Astrocyte of the cerebellum (primary cell): ENCODE results near the gene VPS26B.

Experiments used
- DNase-seq: peaks from one replicate; pipeline ENCODE4 v3.0.0-alpha.2; 2011; ENCODE audit warnings: low read depth
- H3K4me3 ChIP-seq: 2 replicates; pipeline ENCODE4 v1.5.1; 2011; ENCODE audit warnings: mild to moderate bottlenecking, low read depth, low read length, moderate library complexity
- CTCF ChIP-seq: IDR thresholded peaks from 2 replicates; pipeline ENCODE4 v1.5.1; 2012; ENCODE audit warnings: low read length, low read depth, moderate library complexity, mild to moderate bottlenecking; ENCODE audit errors: missing control alignments
- in situ Hi-C: cut with HindIII; loops from 2 replicates; pipeline ENCODE4 v1.10.0; 2017; ENCODE audit warnings: low sequenced_read_pairs

Gene VPS26B

GRCh38 chr11:134238956-134239355 is 14.5 kb downstream of the VPS26B start:
- in situ Hi-C loops, result no loop called here
- no peak overlapping the region for H3K4me3 ChIP-seq
- DNase-seq, result no peak
- no peak for TF ChIP-seq CTCF

GRCh38 chr11:134240592-134240991 is 16.1 kb downstream of the VPS26B start:
- TF ChIP-seq CTCF, result no peak
- no peak overlapping the region for H3K4me3 ChIP-seq
- DNase-seq, result no peak
- in situ Hi-C loops, result no loop called here

DNA sequence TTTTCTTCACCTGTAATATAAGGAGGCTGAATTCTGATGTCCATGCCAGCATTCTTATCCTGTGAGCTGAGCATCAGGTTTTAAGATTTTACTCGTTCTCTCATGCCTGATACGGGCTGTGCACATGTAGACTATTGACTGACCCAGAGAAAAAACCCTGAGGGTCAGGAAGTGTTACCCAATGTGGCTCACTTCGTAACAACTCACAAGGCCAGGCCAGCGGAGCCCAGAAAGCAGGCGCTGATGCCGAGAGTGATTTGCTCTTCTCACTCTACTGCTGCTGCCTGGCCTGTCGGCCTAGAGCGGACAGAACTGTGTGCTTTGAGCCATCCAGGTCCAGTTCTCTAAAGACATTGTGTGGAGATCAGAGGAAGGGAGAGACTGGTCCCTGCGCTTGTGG is 17.9 kb downstream of the VPS26B start:
- in situ Hi-C loops, result no loop called here
- no peak for DNase-seq
- H3K4me3 ChIP-seq, result no peak overlapping the region
- no peak for TF ChIP-seq CTCF

- TF ChIP-seq CTCF, result no peak
- in situ Hi-C loops, result no loop called here
- no peak for DNase-seq
- no peak overlapping the region for H3K4me3 ChIP-seq
Observed at GRCh38 chr11:134243913-134244312, 19.4 kb downstream of the VPS26B start.

DNA sequence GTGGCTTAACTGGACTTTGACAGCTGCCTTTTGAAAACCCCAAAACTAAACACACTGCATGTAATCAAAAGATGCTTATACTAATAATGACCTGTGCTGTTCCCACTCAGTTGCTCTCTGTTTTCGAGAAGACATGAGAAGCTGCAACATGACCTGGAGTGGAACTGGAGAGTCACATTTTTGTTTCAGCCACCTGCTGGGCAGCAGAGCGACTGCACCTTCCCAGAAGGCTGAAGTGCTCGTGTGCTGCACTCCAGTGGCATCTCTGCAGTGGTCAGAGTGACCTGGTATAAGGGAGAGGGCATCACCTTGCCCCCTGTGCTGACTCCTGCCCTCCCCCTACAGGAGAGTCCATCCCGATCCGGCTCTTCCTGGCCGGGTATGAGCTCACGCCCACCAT is 20.1 kb downstream of the VPS26B start:
- in situ Hi-C loops, result no loop called here
- TF ChIP-seq CTCF, result peak; percentile 57
- H3K4me3 ChIP-seq, result no peak overlapping the region
- DNase-seq, result no peak

DNA sequence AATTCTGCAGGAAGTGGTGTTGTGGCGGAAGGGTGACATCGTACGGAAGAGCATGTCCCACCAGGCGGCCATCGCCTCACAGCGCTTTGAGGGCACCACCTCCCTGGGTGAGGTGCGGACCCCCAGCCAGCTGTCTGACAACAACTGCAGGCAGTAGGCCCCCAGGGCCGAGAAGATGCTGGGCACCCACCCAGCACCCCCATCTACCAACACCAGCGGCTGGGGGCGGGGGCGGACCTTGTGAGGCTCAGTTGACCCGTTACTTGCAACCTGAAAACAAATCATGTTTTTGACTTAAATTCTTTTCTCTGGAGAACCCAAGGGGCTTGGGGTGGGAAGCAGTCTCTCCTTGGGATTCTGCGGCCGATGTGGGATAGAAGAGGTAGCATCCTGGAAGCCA is 21.0 kb downstream of the VPS26B start:
- H3K4me3 ChIP-seq, result no peak overlapping the region
- in situ Hi-C loops, result no loop called here
- no peak for TF ChIP-seq CTCF
- no peak for DNase-seq

- in situ Hi-C loops, result no loop called here
- TF ChIP-seq CTCF, result no peak
- H3K4me3 ChIP-seq, result no peak overlapping the region
- DNase-seq, result no peak
Observed at GRCh38 chr11:134246100-134246499, 21.6 kb downstream of the VPS26B start.
